Measurements from ENCODE around the gene DMD. TPM values are rescaled to one million over a fixed set of nuclear protein-coding genes. Genes with fewer than 3 reads are reported as not detected.

Gene DMD
- total and polyA plus RNA-seq, 5 experiments from 2014 or later: 0.26 to 0.91 TPM; not detected in 3

DNA sequence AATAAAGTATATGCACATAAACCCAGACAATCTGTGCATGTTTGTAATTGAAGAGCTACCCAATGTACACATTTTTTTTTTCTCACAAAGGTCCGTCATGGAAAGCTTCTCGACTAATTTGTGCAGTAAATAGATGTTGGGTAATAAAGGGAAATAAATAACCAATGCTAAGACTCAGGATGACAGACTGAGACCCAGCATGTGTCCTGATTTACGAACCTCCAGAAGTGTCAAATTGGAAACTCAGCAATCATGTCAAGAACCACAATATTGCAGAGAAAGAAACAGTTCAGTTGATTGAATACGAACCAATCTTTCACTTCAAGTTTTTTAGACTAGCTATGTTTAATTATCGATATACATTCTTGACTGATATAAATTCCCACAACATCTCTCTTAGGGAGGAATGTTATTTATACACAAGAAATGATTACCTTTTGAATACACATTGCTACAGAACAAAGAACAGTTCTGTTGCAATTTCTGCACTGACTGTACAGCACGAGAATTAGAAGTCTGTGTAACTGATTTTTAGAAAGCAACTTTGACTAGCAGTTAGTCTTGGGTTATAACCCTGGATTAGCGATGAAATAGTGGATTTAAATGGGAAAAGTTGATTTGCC is 1513.9 kb downstream of the DMD start:
- Mint-ChIP-seq H3K4me1 (no peaks in the 10 kb centered on the region), H3K36me3 (peaks cover 0 to 6% (median 0%) of the 10 kb centered on the region in 3 donors), H3K27me3 (no peaks in the 10 kb centered on the region), H3K9me3 (peaks cover 0 to 8% (median 2%) of the 10 kb centered on the region in 9 donors), H3K4me3 (no peak overlapping the region), H3K27ac (no peak overlapping the region)
- POLR2A ChIA-PET: no interaction called here
- no peak for ATAC-seq
- DNase-seq: no peak

DNA sequence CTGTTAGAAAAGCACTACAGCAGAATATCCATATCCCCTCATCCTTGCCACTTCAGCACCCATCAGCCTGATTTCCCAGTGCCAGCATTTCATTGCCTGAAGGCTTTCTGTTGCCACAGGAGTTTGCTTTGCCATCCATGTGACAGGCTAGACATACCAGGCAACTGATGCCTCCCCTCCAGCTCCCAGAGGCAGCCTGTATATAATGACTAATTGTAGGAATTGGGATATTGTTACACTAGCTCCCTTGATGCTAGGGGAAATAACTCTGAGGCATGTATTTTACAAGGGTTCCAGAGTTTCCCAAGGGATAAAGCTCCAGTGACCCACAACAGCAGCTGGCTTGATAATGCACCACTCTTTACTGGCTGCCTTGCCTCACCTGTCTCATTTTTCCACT is 1531.5 kb downstream of the DMD start:
- H3K9me3 Mint-ChIP-seq: no peaks in the 10 kb centered on the region
- ATAC-seq (no peak), DNase-seq (no peak)
- H3K27me3 Mint-ChIP-seq: peaks cover 0 to 3% (median 0%) of the 10 kb centered on the region in 5 donors
- H3K27ac Mint-ChIP-seq: no peak overlapping the region
- POLR2A ChIA-PET: no interaction called here
- H3K4me3 Mint-ChIP-seq: no peak overlapping the region
- H3K4me1 Mint-ChIP-seq: no peaks in the 10 kb centered on the region
- H3K36me3 Mint-ChIP-seq: no peaks in the 10 kb centered on the region

DNA sequence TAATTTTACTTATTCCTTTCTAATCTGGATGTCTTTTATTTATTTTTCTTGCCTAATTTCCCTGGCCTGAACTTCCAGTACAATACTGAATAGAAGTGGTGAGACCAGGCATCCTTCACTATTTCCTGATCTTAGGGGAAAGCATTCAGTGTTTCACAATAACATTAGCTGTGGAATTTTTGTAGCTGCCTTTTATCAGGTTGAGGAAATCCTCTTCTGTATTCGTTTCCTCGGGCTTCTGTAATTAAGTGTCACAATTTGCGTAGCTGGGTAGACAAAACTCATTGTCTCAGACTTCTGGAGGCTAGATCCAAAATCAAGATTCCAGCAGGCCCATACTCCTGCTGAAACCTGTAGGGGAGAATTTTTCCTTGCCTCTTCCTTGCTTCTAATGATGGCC is 1541.1 kb downstream of the DMD start:
- Mint-ChIP-seq H3K4me3 (no peak overlapping the region), H3K9me3 (peaks cover 0 to 4% (median 0%) of the 10 kb centered on the region in 9 donors)

DNA sequence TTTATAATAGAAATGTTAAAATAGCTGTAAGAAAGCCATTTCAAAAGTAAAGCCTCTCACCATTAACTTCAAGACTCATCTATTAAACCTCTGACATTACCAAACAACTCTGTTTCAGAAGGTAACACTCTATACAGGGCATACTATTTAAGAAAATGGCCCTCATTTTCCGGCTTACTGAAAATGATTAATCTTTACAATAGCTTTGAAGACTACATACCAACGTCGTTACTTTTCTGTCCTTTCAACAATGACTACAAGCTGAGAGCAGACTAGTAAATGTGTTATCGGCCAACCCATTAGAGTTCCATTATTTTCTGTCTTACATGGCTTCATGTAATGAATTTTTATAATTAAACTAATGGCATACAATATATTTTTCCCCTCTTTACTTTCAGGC is 1545.9 kb downstream of the DMD start:
- Mint-ChIP-seq H3K36me3 (no peaks in the 10 kb centered on the region), H3K9me3 (peaks cover 0 to 4% (median 0%) of the 10 kb centered on the region in 9 donors), H3K4me1 (no peaks in the 10 kb centered on the region), H3K4me3 (no peak overlapping the region), H3K27ac (no peak overlapping the region), H3K27me3 (no peaks in the 10 kb centered on the region)
- POLR2A ChIA-PET: no interaction called here
- ATAC-seq: no peak
- DNase-seq: no peak

More for the DNA sequence above, 1541.1 kb downstream of the DMD start:
- Mint-ChIP-seq H3K27me3 (peaks cover 0 to 2% (median 0%) of the 10 kb centered on the region in 5 donors), H3K36me3 (no peaks in the 10 kb centered on the region), H3K4me1 (no peaks in the 10 kb centered on the region), H3K27ac (no peak overlapping the region)
- DNase-seq (no peak), ATAC-seq (no peak)
- POLR2A ChIA-PET: no interaction called here

DNA sequence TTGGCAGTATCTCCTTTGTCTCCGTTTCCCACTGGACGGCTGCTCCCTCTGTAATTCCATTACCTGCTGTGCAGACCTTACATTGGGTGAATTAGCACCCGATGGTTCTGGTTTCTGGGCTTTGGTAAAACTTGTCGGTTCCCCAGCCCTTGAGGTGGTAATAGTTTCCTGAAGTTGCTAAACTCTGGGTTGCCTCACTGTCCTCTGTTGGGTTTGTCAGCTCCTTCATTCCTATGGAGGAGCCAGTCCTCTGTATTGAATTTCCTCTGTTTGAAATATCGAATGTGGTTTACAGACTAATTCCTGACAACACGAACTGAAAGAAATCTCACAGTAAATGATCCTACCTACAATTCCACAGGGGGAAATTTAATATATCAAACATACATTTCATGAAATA is 1548.2 kb downstream of the DMD start:
- H3K27ac Mint-ChIP-seq: no peak overlapping the region
- DNase-seq (no peak), ATAC-seq (no peak)
- peaks cover 0 to 3% (median 0%) of the 10 kb centered on the region in 5 donors for H3K27me3 Mint-ChIP-seq
- no peaks in the 10 kb centered on the region for H3K36me3 Mint-ChIP-seq
- POLR2A ChIA-PET: no interaction called here
- no peaks in the 10 kb centered on the region for H3K9me3 Mint-ChIP-seq
- no peaks in the 10 kb centered on the region for H3K4me1 Mint-ChIP-seq
- no peak overlapping the region for H3K4me3 Mint-ChIP-seq

DNA sequence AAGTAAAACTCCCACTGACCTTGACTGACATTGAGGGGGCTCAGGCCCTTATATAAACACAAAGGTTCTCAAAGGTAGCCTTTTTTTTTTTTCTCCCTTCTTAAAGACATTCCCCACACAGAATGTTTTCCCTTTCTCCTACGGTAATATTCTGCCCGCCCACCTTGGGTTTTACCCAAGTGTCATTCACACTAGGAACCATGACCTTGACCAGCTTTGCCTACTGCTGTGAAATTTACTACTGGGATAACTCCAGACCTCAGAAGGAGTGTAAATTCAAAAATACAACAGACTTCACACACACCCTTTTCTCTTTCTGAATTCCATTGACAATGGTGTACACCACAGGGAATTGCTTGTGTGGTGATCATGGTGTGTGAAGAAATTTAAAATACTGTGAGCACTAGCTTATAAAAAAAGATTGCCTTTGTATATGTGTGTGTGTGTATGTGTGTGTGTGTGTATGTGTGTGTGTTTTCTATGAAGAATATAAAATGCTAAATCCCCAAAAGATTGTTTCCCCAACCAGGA is 1550.0 kb downstream of the DMD start:
- Mint-ChIP-seq H3K9me3 (no peaks in the 10 kb centered on the region), H3K4me3 (no peak overlapping the region), H3K36me3 (no peaks in the 10 kb centered on the region), H3K4me1 (no peaks in the 10 kb centered on the region), H3K27ac (no peak overlapping the region), H3K27me3 (peaks cover 0 to 3% (median 0%) of the 10 kb centered on the region in 5 donors)
- ATAC-seq (no peak), DNase-seq (no peak)
- POLR2A ChIA-PET: no interaction called here

DNA sequence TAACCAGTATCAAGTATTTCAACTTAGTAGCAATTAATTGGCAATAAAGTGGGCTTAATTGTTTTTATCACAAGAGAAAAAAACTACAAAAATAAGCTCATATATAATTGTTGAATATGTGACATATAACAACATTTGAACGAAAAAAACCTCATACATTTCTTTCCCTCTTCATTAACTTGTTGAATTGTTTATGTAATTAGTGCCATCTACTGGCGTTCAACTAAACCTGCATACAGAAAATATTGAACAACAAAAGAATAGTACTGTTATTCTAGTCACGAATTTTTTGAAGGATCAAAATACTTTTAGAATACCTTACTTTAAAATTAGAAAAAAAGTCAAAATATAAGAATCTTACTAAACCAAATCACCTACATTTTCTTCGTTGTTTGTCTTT is 1553.0 kb downstream of the DMD start:
- Mint-ChIP-seq H3K27me3 (peaks cover 0 to 3% (median 0%) of the 10 kb centered on the region in 5 donors), H3K9me3 (peaks cover 0 to 2% (median 0%) of the 10 kb centered on the region in 9 donors), H3K27ac (no peak overlapping the region), H3K4me1 (no peaks in the 10 kb centered on the region), H3K4me3 (no peak overlapping the region), H3K36me3 (no peaks in the 10 kb centered on the region)
- POLR2A ChIA-PET: no interaction called here
- DNase-seq (peak in 1 of 10 donors; percentile 2), ATAC-seq (no peak)

DNA sequence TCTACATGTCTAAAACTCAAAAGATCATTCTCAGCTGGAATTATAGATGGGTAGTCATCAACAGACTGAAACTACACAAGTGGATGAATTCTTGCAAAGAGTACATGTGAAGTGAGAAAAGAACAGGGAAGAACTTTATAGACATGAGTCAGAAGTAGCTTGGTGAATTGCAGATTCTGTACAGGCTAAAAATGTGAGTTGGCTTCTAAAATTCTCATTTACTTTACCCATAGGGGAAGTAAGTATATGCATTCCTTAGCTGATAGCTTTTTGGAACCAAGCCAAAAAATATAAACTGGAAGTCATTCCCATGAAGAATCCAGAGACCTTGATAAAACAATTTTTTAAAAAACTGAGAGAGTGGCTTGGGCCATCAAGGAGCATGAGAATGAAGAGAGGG is 1555.3 kb downstream of the DMD start:
- no peak overlapping the region for H3K4me3 Mint-ChIP-seq
- H3K4me1 Mint-ChIP-seq: no peaks in the 10 kb centered on the region
- no peak for ATAC-seq
- peaks cover 0 to 9% (median 0%) of the 10 kb centered on the region in 5 donors for H3K27me3 Mint-ChIP-seq
- POLR2A ChIA-PET: no interaction called here
- no peak for DNase-seq
- H3K9me3 Mint-ChIP-seq: peaks cover 0 to 2% (median 0%) of the 10 kb centered on the region in 9 donors
- H3K36me3 Mint-ChIP-seq: no peaks in the 10 kb centered on the region
- H3K27ac Mint-ChIP-seq: no peak overlapping the region

DNA sequence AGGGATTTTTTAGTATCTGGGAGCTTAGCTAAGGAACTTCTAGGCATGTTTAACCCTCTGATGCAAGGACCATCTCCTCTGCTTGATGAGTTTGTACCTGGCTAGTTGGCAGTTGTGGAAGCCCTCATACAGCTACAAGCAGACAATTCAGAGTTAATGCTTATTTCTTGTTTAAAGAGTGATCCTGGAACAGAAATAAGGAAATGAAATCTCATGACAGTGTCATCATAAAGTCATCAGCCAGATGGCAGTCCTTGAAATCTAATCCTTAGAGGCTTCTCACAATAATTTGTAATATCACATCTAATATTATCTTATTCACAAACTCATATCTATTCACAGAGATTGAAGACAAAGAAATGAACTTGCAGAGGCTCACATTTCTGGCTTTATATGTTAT is 1557.9 kb downstream of the DMD start:
- Mint-ChIP-seq H3K27me3 (peaks cover 0 to 9% (median 0%) of the 10 kb centered on the region in 5 donors), H3K36me3 (no peaks in the 10 kb centered on the region), H3K27ac (no peak overlapping the region), H3K4me3 (no peak overlapping the region), H3K4me1 (no peaks in the 10 kb centered on the region), H3K9me3 (peaks cover 0 to 2% (median 0%) of the 10 kb centered on the region in 9 donors)
- POLR2A ChIA-PET: no interaction called here
- DNase-seq (no peak), ATAC-seq (no peak)

DNA sequence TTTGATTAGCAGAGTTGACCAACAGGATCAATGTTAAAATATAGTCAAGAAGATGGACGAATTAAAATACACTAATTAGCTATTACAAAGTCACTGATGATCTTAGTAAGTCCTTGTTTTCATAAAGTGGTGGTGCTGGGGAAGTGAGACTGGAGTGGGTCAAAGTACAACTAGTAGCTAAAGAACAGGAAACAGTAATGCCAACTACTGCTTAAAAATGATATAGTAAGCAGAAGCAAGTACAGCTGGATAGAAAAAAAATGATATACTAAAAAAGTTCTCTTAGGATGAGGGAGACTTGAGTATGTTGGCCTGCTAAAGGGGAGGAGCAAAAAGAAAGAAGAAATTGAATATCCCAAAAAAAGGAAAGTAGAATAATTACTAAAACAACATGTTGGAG is 1558.7 kb downstream of the DMD start:
- no peak for DNase-seq
- no peaks in the 10 kb centered on the region for H3K36me3 Mint-ChIP-seq

DNA sequence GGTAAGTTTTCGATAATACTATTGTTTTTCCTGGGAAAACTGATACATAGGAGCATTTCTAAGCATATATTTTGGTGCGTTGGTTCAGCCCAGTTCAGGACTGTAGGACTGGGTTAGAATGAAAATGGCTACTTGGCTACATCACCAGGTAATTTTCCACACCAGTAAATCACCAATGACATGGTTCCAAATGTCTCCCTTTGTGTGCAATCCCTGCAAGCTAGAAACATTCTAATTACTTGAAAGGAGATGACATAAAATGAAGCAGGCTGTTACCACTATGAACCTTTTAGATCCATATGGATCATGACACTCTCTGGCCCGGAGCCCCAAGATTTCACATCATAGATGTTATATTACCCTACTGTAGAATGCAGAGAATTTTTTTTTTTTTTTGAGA is 1562.1 kb downstream of the DMD start:
- POLR2A ChIA-PET: no interaction called here
- DNase-seq: no peak
- Mint-ChIP-seq H3K4me1 (no peaks in the 10 kb centered on the region), H3K4me3 (no peak overlapping the region), H3K9me3 (no peaks in the 10 kb centered on the region), H3K27me3 (peaks cover 0 to 9% (median 0%) of the 10 kb centered on the region in 5 donors), H3K36me3 (no peaks in the 10 kb centered on the region), H3K27ac (no peak overlapping the region)
- no peak for ATAC-seq

More for the DNA sequence above, 1558.7 kb downstream of the DMD start:
- POLR2A ChIA-PET: no interaction called here
- no peak overlapping the region for H3K27ac Mint-ChIP-seq
- H3K9me3 Mint-ChIP-seq: peaks cover 0 to 2% (median 0%) of the 10 kb centered on the region in 9 donors
- H3K27me3 Mint-ChIP-seq: peaks cover 0 to 9% (median 0%) of the 10 kb centered on the region in 5 donors
- no peak for ATAC-seq
- no peak overlapping the region for H3K4me3 Mint-ChIP-seq
- H3K4me1 Mint-ChIP-seq: no peaks in the 10 kb centered on the region

DNA sequence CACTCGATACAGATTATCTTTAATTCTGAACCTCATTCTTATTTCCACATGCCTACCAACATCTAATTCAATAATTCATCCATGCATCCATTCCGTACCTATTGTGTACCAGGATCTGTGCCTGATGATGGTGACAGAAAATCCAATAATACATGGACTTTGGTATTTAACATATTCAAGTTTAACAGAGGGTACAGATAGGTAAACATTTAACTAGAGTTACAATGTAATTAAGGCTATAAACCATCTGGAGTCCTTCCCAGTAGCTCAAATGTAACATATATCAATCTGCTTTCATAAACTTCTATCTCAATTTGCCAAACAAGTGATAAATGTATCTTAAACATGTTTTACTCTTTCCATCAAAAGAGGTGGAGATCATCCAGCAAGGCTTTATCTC is 1578.0 kb downstream of the DMD start:
- no peak for ATAC-seq
- H3K36me3 Mint-ChIP-seq: no peaks in the 10 kb centered on the region
- H3K27me3 Mint-ChIP-seq: peaks cover 0 to 1% (median 0%) of the 10 kb centered on the region in 5 donors
- no peaks in the 10 kb centered on the region for H3K9me3 Mint-ChIP-seq
- no peak for DNase-seq
- H3K4me1 Mint-ChIP-seq: no peaks in the 10 kb centered on the region
- H3K4me3 Mint-ChIP-seq: no peak overlapping the region
- no peak overlapping the region for H3K27ac Mint-ChIP-seq
- POLR2A ChIA-PET: no interaction called here

DNA sequence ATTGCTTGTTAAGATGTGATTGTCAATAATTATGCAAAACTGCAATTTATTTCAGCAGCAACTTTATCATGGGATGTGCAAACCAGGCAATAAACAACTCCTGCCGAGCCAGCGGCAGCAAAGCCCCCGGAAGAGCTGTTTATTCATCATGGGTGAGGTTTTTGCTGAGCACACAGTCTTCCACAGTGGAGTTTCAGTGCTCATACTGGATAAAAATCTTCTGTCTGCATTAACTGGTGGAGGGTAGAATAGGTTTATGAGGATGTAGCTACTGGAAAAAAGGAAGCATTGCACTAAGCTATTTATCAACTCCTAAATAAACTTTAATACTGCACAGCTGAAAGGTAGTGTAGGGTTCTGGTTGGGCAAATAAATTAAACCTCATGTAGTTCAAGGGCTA is 1582.2 kb downstream of the DMD start:
- no peak for DNase-seq
- Mint-ChIP-seq H3K4me3 (no peak overlapping the region), H3K36me3 (no peaks in the 10 kb centered on the region), H3K9me3 (no peaks in the 10 kb centered on the region), H3K27ac (no peak overlapping the region), H3K4me1 (no peaks in the 10 kb centered on the region), H3K27me3 (peaks cover 0 to 1% (median 0%) of the 10 kb centered on the region in 5 donors)
- POLR2A ChIA-PET: no interaction called here
- ATAC-seq: no peak

DNA sequence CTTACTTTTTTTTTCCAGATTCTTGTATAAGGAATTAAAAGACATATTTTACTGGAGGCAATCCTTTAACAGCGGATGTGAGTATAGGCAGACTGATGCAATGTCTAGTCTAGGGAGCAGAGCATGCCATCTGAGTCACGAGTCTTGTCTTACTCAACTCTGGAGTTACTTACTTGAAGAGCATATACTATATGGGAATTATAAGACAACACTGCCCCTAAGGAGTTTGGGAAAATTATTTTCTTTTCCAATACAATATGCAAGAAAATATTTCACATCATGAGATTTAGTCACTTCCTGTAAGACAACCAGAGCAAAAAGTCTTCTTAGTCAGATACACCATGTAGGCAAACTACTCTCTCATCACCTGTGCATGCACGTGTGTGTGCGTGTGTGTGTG is 1602.2 kb downstream of the DMD start:
- Mint-ChIP-seq H3K27me3 (no peaks in the 10 kb centered on the region), H3K4me1 (no peaks in the 10 kb centered on the region)
- ATAC-seq: no peak

More for the DNA sequence above, 1602.2 kb downstream of the DMD start:
- Mint-ChIP-seq H3K9me3 (peaks cover 0 to 4% (median 0%) of the 10 kb centered on the region in 9 donors), H3K36me3 (no peaks in the 10 kb centered on the region), H3K4me3 (no peak overlapping the region), H3K27ac (no peak overlapping the region)
- POLR2A ChIA-PET: no interaction called here
- DNase-seq: no peak

All from naive thymus-derived CD8-positive, alpha-beta T cell (primary cell).